HG03432 (cell line): ENCODE data around the gene CBL.

Experiments used
- ATAC-seq: cut with Tn5 transposase; IDR thresholded peaks from one replicate; pipeline ENCODE4 v1.9.1; 2021; ENCODE audit warnings: mild to moderate bottlenecking, moderate library complexity; ENCODE audit not compliant: unreplicated experiment

Gene CBL

GRCh38 chr11:119329320-119329719, 123.2 kb downstream of the CBL start:
- no peak for ATAC-seq

- ATAC-seq: no peak
Measured at GRCh38 chr11:119330237-119330636, 124.1 kb downstream of the CBL start.

GRCh38 chr11:119332111-119332765, 126.1 kb downstream of the CBL start:
- ATAC-seq: no peak

DNA sequence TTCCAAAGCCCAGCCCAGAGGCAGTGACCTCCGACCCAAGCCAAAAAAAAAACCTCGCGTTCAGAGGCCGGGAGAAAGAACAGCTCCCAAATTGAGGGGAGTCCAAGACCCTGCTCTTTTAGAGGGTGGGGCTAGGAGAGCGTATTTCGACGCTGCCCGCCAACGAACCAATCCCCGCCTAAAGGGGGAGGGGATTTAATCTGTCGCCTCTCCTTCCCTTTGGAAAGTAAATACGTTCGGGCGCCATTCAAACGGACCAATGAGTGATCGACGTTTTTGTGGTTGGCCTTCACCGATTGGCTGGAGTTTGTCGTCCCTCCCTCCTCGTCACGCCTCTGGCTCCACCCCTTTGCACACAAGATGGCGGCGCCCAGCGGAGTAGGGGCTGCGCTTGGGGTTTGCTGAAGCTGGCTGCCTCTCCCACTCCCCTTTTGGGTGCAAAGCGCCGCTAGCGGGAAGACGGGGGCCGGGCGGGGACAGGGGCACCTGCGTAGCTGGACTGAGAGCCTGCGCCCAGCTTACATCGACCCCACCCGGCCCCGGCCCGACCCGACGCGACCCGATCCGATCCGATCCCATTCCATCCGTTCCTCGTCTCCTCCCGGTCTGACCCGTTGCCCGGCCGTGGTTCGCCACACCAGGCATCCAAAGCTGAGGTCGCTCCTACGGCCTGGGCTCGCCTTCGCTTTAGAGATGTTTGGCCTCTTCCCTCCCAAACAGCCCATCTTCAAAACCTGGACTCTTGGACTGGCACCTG, 128.2 kb downstream of the CBL start, which contains the start of gene RNF26:
Gene RNF26 (plus strand): TSS at position 354 of the 757 bp plus-strand sequence. CDS start 596 bp downstream, outside the sequence.
- peak; percentile 92 for ATAC-seq

- ATAC-seq: no peak
Measured at GRCh38 chr11:119335091-119335654, 129.0 kb downstream of the CBL start.

DNA sequence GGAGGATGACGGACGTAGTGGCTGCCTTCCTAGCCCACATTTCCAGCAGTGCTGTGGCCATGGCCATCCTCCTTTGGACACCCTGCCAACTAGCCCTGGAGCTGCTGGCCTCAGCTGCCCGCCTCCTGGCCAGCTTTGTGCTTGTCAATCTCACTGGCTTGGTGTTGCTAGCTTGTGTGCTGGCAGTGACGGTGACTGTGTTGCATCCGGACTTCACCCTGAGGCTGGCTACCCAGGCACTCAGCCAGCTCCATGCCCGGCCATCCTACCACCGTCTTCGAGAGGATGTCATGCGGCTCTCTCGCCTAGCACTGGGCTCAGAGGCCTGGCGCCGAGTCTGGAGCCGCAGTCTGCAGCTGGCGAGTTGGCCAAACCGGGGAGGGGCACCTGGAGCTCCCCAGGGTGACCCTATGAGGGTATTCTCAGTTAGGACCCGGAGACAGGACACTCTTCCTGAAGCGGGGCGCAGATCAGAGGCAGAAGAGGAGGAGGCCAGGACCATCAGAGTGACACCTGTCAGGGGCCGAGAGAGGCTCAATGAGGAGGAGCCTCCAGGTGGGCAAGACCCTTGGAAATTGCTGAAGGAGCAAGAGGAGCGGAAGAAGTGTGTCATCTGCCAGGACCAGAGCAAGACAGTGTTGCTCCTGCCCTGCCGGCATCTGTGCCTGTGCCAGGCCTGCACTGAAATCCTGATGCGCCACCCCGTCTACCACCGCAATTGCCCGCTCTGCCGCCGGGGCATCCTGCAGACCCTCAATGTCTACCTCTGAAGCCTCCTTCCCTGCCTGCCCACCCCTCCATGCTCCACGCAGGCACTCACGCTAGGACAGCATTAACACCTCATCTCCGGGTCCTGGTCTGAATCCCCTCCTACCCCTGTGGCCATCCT, 129.8 kb downstream of the CBL start:
- ATAC-seq: no peak

GRCh38 chr11:119336744-119337469, 130.8 kb downstream of the CBL start:
- ATAC-seq: no peak

- no peak for ATAC-seq
Measured at GRCh38 chr11:119337581-119338317, 131.6 kb downstream of the CBL start.

DNA sequence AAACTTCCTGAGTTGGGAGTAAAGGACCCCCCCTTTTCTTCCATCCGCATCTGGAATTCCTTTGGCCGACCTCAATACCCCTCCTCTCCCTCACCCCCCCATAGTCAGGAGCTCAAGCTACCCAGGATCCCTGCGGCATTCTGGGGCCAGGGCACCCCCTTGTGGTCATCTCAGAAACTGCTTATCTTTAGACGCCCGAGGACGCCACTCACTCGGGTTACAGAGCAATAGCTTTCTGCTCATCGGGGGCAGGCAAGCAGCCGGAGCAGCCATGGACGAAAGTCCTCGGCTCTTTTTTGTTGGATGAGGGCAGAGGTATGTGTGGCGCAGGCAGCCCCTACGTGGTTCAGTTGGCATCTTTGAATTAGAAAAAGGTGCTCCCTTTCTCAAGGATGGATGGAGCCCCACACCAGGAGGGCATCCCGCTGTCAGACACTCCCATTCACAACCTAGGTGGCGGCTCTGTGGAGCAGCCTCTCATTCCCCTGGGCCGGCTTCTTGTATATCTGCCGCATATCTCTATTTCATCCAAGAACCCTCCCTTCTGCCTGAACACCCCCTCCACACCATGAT, 132.3 kb downstream of the CBL start:
- ATAC-seq: no peak

DNA sequence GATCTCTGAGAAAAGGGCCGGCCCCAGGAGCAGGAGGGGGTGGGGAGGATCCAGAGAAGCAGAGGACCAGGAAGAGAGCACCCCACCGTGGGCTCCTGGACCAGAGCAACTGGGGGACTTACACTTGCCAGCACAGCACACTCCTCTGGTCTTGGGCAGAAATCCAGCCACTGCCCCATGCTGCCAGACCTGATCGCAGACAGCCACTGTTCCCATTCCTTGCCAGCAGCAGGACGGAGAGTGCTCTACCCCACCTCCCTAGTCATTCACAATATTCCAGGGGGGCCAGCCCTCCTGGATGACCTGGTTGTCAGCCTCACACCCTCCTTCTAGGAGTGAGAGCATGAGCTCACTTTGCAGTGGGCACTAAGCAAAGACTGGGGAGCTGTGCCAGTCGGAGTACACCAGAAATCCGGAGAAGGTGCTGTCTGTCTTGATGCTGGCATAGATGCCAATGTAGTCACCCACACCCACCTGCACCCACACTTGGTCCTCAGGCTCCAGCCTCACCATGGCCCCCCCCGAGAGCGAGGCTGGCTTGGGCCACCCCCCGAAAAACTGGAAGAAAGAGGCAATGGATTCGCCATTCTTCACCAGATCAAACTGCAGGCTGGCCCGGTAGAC, 132.9 kb downstream of the CBL start:
- no peak for ATAC-seq

- ATAC-seq: no peak
Measured at GRCh38 chr11:119339589-119340334, 133.6 kb downstream of the CBL start.

GRCh38 chr11:119340335-119341221, 134.4 kb downstream of the CBL start, which contains the start of gene C1QTNF5:
Gene C1QTNF5, minus strand, starts transcription at chr11:119340883. Its CDS starts 486 bp downstream, at chr11:119340397.
- no peak for ATAC-seq

GRCh38 chr11:119341222-119342022, 135.3 kb downstream of the CBL start:
- no peak for ATAC-seq

- ATAC-seq: no peak
Measured at GRCh38 chr11:119342023-119342300, 135.8 kb downstream of the CBL start.

GRCh38 chr11:119342362-119343130, 136.4 kb downstream of the CBL start:
- ATAC-seq: no peak

DNA sequence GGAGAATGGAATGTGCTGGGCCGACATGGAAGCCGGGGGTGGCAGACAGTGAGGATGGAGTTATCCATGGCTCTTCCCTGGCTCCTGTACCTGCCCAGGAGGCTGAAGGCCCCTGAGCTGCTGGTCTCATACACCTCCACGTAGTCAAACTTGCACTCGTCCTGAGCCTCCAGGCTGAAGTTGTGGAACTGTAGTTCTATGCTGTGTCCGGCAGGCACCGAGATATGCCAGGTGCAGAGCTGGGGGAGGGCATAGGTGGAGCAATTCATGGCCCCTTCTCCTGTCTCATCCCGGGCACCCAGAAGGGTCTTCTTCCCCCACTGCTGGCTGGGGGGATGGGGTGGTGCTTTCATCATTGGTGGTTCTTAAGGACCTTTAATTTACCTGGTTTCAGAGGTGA, 137.6 kb downstream of the CBL start:
- no peak for ATAC-seq
